NCI-H2196 (cell line): ENCODE results near the gene TRPC3.
A peak's percentile ranks its signal among the peaks of the same experiment; 100 is the strongest.
"Not testable (repeated sequence)": the region's sequence is repeated elsewhere in the genome, so short reads cannot be mapped to it uniquely, and the experiment has no call there.

Experiments used
- DNase-seq: peaks from one replicate; lab custom pipeline; 2025; ENCODE audit not compliant: unreplicated experiment; lab: John Stamatoyannopoulos, UW

TRPC3 gene

DNA sequence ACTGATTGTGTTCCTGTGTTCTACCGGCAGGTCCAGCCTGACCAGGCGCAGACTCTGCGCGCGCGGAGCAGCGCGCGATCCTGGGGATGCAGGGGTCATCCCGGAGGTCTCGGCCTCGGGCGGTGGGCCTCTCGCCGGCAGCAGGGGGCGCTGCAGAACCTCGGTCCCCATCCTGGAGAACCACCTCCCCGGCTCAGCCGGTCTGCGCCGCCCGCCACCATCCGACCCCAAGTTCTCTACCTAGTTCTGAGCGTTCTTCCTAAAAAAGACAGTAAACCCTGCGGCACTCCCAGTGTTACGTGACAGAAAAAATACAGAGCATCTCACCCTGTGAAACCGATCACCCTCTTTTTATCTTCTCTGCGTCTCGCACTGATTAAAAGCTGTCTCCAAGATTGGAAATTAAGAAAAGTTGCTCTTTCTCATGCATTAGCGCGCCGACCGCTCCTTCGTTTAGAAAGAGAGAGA is 1.6 kb downstream of the TRPC3 start:
- no peak for DNase-seq

DNA sequence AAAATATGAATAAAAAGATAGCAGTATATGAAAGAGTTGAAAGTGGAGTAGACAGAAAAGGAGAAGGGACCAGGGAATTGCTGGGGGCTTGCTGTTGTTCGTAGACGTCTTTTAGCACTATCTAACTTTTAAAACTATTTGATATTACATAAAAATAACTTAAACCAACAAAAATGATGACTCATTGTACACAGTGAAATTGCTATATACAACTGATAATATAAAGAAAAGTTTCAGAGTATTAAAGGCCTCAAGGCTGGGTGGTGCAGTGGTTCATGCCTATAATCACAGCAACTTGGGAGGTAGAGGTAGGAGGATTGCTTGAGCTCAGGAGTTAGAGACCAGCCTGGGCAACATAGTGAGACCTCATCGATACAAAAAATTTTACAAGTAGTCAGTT is 5.2 kb downstream of the TRPC3 start:
- no peak for DNase-seq

DNA sequence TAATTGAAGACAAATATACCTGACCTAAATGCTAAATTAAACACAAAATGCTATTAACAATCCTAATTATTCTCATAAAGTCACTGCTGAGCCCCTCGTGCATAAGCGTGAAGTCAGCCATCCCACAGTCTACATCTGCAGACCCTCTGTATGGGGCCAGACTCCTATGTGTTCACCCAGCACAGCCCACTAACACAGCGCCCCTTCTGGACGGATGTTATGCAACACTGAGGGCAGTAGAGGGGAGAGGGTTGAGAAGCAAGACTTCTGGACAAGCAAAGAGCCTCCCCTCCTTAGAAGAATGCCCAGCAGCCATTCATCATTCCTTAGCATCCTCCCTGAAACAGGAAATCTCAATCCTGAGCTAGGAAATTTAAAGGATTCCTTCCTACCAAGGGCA is 7.9 kb downstream of the TRPC3 start:
- no peak for DNase-seq

DNA sequence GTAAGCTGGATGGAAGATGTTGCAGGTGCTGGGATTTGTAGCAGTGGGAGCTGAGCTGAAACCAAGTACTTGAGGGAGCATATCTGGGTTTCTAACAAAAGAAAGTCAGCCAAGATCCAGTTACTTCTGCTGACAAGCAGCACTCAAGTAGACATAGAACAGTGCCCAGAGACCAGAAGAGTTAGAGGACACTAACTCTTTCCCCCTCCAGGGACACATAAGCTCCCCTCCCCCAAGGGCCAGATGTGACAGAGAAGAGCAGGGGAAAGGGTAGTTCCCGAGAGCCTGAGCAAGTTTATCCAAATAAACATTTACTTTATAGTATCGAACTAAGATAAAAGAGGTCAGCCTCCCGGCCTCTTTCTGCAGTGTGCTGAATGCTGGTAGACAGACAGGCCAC is 12.2 kb downstream of the TRPC3 start:
- no peak for DNase-seq

DNA sequence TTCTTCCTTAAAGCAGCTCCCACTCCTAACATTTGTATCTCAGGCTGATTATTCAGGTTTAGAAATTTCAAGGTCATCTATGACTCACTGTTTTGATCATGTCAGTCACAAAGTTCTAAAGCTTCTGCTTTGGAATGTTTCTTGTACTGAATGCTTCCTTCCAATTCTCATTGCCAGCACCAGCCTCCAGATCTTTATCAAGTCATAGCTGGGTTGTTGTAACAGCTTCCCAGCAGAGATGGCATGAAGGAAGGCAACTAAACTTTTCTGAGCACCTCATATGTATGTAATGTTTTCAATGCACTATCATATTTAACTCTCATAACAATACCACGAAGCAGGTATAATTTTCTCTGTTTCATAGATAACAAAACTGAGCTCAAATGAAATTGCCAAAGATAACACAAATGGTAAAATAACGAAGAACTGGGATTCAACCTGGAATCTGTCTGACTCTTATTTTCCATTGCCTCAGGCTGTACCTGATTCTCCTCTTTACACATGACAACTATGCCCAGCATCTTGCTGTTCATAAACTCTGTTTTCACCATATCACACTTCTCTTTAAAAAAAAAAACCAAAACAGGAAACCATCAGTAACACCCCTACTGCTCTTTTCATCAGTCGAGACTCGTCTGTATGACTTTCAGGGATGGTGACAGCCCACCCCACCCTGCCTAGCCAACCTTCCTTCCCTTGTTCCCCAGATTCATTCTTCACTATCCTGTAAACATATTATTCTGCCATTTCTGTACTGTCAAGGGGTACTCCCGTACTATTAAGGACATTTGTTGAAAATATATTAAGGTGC is 13.4 kb downstream of the TRPC3 start:
- DNase-seq, result no peak

DNA sequence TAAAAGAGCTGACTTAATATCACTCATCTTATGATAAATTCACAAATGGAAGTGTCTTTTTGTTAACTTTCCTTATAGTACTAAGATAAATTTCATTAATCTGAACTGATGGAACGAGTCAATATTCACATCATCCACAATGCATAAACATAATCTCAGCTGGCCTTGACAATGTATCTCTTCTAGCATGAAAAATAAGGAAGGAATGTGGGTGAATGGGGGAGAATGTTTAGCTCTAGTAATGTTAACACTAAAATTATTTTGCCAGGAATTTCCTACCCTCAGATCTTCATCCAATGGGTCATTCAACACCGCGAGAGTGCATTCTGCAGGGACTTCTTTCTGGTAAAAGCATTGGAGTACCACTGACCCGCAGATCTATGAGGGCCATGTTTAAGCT is 15.8 kb downstream of the TRPC3 start:
- DNase-seq, result no peak

DNA sequence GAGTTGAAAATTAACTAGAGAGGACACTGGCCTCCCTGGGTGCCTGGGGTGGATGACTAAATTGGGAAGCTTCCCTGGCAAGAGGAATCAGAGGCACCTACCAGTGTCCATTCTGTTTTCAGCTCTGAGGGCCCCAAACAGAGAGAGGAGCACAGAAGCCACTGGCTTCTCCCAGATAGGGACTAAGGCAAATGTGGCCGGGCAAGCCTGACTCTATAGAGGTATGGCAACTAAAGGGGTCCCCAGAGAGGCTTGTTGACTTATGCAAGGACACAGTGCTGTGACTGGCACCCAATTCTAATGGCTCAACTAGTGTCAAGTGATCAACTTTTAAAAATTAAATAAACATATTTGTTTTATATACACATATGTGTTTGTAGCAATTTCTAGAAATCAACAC is 17.2 kb downstream of the TRPC3 start:
- DNase-seq, result no peak

DNA sequence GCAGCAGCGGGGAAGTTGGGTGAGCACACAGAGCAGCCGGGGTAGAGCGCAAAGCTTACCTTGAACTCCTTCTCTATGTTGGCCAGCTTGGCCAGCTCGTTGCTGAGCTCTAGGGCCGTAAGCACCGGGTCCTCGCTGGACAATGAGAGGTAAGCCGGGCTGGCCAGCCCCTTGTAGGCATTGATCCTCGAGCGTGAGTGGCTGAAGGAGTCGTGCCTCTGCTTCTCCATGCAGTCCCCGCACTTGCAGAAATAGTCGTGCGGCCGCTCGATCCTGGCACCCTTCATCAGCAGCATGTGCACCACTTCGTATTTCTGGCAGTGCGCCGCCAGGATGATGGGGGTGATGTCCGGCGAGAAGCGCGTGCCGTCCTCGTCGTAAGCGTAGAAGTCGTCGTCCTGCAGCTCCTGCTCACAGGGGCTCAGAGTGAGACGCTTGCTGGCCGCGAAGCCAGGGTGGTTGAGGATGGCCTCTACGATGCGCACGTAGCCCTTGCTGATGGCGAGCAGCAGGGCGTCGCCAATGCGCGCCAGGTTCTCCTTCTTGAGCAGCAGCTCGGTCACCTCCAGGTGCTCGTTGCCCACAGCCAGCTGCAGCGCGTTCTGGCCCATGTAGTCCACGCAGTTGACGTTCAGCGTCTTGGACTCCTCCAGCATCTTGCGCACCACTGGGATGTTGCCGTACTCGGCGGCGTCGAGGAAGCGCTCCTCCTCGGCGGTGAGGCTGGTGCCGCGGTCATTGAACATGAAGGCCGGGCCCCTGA is 19.5 kb downstream of the TRPC3 start:
- no peak for DNase-seq

DNA sequence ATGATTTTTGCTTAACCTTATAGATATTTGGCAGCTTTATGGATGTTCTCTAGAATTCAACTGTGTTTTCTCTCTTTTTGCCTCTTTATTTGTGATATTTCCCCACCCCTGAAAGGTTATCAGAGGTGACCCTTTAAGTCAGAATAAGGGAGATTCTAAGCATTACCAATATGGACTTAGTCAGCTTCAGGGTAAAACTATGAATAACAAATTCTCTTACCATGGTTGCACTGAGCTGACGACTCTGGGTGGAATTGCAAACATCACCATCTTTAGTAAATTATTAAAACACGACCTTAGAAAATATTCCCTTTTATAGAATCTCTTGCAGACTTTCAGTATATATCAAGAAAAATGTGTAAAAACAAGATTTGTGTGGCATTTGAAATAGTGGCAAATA is 21.6 kb downstream of the TRPC3 start:
- no peak for DNase-seq

DNA sequence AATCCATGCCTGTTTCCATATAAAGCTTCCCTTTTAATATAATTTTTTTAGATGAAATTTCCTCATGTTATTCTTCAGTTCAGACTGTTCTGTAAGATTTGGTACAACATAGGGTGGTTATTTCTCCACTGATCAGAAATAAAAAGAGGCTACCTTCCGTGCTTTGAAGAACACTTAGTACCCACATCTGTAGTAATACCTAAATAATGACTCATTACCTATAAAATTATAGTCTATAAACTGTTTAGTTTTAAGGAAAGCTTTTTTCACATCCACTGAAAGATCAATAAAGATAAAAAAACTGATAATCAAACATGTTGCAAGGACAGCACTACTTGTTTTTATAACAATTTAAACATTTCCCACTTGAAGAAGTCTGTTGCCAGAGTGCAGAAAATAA is 23.9 kb downstream of the TRPC3 start:
- no peak for DNase-seq

DNA sequence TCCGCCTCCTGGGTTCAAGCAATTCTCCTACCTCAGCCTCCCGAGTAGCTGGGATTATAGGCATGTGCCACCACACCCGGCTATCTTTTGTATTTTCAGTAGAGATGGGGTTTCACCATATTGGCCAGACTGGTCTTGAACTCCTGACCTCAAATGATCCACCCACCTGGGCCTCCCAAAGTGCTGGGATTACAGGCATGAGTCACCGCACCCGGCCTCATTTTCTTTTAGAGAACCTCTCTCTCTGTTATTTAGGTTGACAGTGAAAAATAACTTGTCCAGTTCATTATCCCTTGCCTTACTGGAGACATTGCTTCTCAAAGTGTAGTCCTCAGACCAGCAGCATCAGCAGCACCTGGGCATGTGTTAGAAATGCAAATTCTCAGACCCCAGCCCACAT is 25.4 kb downstream of the TRPC3 start:
- DNase-seq, result not testable (repeated sequence)

DNA sequence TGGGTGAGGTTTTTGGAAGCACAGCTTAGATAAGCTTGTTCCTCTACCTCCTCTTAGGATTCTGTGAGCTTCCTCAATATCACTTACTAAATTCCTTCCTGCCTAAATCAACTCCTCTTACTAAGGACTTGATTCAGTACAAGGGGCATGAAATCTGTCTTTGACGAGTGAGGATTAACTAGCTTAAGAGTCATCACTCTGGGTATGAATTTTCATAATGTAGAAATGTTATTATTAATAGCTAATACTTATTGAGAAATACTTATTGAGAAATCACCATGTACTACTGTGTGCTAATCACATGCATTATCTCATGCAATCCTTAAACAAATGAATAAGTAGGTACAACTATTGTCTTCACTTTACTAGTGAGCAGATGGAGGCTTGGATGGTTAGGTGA is 28.6 kb downstream of the TRPC3 start:
- no peak for DNase-seq

DNA sequence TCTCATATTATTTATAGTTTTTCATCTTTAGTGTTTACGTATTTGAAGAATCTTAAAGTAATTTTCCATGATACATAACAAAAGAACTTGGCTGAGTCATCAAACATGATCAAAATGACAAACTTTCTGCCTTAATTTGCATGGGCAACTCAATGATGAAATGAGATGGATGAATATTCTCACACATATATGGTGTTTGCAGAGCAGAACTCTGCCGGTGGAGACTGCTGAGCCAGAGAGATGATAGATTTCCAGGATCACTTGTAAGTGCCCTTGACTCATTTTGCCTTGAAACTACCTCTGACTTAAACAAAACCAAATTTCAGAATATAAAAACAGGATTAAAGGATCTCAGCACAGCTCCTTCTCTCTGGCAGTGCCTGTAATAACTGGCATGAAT is 38.2 kb downstream of the TRPC3 start:
- no peak for DNase-seq

DNA sequence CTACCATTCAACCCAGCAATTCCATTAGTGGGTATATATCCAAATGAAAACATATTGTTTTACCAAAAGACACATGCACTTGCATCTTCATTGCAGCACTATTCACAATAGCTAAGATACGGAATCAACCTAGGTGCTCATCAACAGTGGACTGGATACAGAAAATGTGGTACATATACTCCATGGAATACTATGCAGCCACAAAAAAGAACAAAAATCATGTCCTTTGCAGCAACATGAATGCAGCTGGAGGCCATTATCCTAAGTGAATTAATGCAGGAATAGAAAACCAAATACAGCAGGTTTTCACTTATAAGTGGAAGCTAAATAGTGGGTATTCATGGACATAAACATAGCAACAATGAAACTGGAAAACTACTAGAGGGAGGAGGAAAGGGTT is 43.5 kb downstream of the TRPC3 start:
- DNase-seq, result no peak

DNA sequence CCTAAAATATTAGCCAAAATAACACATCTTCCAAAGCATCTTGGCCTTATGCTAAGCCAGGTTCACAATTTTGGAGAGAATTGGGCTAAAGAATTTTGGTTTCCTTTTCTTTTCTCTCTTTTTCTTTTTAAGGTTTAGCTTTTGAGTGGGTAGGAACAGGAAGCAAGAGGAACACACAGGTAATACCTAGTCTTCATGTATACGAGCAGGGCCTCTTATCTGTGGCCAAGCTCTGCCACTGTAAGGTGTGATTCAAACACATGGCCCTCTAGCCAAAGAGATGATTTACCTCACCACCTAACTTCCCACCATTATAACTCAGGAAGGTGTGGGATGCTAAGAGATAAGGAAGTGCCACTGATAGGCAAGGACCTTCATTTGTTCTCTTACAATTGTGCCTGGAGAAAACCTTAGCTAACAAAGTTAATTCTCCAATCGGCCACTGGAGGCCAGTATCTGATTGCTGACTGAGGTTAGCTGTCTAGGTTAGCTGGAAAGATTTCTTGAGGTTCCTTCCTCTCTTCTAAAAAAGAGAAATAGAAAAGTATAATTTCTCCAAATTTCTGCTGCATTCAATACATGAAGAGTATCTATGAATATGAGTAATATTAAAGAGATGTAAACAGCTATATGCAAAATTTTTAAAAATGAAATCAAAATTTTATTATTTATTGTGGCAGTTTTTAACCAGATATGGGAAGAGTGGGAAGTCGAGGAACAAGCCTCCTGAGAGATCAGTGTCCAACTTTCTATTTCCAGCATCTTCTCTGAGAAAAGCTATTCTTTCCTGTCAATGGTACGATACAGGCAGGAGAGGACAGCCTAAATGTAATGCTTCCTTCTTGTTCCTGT is 51.5 kb downstream of the TRPC3 start:
- peak; percentile 26 for DNase-seq

DNA sequence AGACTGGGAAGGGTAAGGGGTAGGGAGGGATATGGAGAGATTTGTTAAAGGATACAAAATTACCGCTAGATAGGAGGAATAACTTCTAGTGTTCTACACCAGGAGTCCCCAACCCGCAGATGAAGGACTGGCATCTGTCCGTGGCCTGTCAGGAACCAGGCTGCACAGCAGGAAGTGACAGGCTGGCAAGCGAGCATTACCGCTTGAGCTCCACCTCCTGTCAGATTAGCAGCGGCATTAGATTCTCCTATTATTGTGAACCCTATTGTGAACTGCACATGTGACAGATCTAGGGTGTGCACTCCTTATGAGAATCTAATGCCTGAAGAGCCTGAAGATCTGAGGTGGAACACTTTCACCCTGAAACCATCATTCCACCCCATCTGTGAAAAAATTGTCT is 53.7 kb downstream of the TRPC3 start:
- no peak for DNase-seq

DNA sequence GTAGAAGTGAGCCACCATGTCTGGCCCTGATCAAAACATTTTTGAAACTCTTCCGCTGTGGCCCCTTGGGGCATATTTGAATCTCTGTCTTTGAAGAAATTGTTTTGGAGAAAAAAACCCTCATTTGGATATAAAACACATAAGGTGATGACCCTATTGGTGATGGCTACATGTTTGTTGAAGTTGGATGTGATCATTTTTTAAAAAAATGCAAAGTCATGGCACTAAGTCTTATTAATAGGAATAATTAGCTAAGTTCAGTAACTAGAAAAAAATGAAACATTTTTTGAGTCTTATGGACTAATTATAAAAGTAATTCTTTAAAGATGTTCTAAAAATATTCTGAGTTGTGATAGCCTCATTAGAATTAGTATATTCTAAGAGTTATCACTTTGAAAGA is 63.7 kb downstream of the TRPC3 start:
- no peak for DNase-seq

DNA sequence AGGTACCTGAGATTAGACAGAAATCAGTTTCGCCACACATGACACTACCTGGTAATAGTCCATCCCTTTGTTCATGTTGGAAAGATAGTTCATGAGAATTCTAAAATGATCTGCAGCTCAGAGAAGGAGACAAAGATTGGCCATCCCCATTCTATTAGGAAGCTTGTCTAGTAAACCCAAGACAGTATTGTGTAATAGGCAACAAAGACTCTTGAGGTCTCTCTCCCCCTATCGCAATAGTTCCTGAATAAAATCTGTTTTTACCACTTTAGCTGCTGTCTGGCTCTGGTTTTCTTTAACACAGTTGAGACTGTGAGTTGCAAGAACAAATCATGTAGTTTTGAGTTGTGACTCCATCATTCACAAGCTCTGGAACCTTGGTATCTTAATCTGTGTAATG is 66.7 kb downstream of the TRPC3 start:
- DNase-seq, result no peak

DNA sequence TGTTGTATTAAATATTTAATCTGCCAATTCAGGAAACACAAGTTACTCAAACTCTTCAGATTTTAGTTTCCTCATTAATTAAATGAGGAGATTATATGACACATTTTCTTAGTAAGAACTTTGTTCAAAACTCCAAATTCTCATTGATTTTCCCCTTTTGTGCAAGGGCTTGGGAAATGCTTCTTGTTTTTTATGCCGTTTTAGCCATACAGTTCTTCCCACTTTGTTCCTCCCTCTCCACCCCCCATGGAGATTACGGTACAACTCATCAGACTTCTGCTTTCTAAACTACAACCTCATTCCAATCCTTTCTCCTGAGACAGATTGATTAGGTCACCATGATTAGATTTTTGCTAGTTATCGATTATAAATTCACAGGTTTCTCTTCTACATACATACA is 70.7 kb downstream of the TRPC3 start:
- no peak for DNase-seq

DNA sequence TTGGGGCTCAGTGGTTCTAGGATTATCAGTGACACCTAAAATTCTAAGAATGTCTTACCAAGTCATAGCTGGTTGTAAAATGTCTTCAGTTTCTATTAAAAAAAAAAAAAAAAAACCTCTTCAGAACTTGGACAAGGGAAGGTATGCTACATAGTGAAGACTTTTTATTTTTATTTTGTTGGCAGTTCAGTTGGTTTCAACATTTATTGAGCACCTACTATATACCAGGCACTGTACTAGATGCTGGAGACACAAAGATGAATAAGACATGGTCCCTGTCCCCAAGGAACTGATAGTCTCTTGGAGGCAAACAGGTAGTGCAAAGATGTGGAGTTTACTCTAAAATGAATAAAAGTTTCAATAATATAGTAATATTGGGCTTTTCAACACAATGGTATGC is 72.7 kb downstream of the TRPC3 start:
- DNase-seq, result no peak

DNA sequence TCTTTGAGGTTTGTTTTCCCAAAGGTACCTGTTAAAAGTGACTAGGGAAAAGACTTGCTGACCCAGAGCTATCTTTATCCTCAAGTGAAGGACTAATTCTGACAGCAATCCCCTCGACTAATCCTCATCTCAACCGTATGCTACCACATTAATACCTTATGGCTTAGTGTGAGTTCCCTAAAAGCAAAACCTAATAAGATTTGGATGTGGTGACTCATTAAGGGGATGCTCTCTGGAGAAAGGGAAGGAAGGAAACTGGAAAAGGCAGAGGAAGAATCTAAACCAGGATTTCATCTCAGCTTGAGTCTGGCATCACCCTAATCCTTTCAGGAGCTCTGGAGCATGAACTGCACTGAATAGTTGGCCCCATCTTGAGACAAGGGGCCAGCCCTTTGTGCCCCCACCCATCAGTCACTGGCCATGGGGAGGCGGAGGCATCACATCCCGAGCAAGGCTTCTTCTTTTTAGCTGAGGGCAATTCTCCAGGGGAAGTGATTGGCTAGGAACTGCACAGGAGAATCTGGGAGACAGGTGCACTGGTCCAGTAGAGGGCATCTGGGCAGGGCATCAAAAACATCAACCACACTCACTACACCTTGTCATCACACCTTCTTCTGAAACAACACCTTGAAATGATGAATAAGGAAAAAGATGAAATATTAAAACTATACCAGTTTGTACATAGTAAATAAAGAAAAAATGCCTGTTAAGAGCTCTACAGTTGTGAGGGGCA is 74.7 kb downstream of the TRPC3 start:
- DNase-seq, result no peak
